NCI-H128 (cell line): ENCODE data around the gene FAAP100.

Source experiments
- DNase-seq: peaks from one replicate; lab custom pipeline; 2025; ENCODE audit not compliant: unreplicated experiment; lab: John Stamatoyannopoulos, UW

FAAP100 gene

DNA sequence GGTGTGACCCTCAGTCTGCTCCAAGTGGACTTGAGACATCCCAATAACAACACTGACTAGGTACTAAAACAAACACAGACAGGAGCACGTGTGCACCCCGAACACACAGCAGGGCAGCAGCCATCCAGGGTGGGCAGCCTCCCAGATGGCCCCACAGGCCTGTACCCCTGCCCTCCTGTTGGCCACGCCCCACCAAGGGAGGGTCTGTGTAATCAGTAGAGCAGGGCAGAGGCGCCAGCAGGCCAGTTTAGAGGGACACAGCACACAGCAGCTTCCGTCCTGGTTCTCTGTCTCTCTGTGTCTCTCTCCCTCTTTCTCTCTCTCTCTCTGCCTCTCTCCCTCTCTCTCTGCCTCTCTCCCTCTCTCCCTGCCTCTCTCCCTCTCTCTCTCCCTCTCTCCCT, 61.0 kb downstream of the FAAP100 start:
- no peak for DNase-seq

- no peak for DNase-seq
Measured at GRCh38 chr17:81489998-81490992, 61.9 kb downstream of the FAAP100 start.
